Measurements from ENCODE around the gene ABCA4. TPM values are rescaled to one million over a fixed set of nuclear protein-coding genes. Genes with fewer than 3 reads are reported as not detected.

ABCA4 gene
- total RNA-seq, 6 donors from 2014 or later, result under 0.01 to 1.3 (median 0.53) TPM

GRCh38 chr1:94100785-94101612 is 19.9 kb downstream of the ABCA4 start:
- WGBS, 2 donors, result 77 to 83% methylated on average over 19 of the region's 19 CpGs
- Histone ChIP-seq H3K36me3 (no peaks in the 10 kb centered on the region), H3K4me3 (no peak overlapping the region), H3K27me3 (no peaks in the 10 kb centered on the region), H3K9me3 (no peaks in the 10 kb centered on the region), H3K4me1 (peaks cover 0 to 12% (median 2%) of the 10 kb centered on the region in 4 donors), H3K27ac (no peak overlapping the region)
- TF ChIP-seq CTCF (IDR thresholded peaks at IDR 0.05) (no peak), POLR2AphosphoS5 (IDR thresholded peaks at IDR 0.05) (no peak), POLR2A (IDR thresholded peaks at IDR 0.05) (no peak)
- DNase-seq (peak in 1 of 2 donors; percentile 42), ATAC-seq (ENCODE audit: low FRiP score in 2 of 2) (no peak)

GRCh38 chr1:94100129-94100784 is 20.7 kb downstream of the ABCA4 start:
- TF ChIP-seq POLR2AphosphoS5 (IDR thresholded peaks at IDR 0.05) (no peak), EP300 (IDR thresholded peaks at IDR 0.05) (no peak), CTCF (IDR thresholded peaks at IDR 0.05) (no peak), POLR2A (IDR thresholded peaks at IDR 0.05) (no peak)
- H3K9me3 ChIP-seq, result no peaks in the 10 kb centered on the region
- 94 to 95% methylated on average over 3 to 5 of the region's 5 CpGs for WGBS, 2 donors
- no peaks in the 10 kb centered on the region for H3K36me3 ChIP-seq
- no peaks in the 10 kb centered on the region for H3K27me3 ChIP-seq
- DNase-seq (no peak), ATAC-seq (ENCODE audit: low FRiP score in 2 of 2) (no peak)
- no peak overlapping the region for H3K27ac ChIP-seq
- peaks cover under 1 to 18% (median 6%) of the 10 kb centered on the region in 4 donors for H3K4me1 ChIP-seq
- H3K4me3 ChIP-seq, result no peak overlapping the region

- no peaks in the 10 kb centered on the region for H3K36me3 ChIP-seq
- no peaks in the 10 kb centered on the region for H3K27me3 ChIP-seq
- ATAC-seq (ENCODE audit: low FRiP score in 2 of 2) (no peak), DNase-seq (no peak)
- H3K9me3 ChIP-seq, result no peaks in the 10 kb centered on the region
- WGBS, 2 donors, result 79 to 80% methylated on average over 3 of the region's 3 CpGs
- H3K4me3 ChIP-seq, result no peak overlapping the region
- TF ChIP-seq POLR2AphosphoS5 (IDR thresholded peaks at IDR 0.05) (no peak), CTCF (IDR thresholded peaks at IDR 0.05) (no peak), EP300 (IDR thresholded peaks at IDR 0.05) (no peak), POLR2A (IDR thresholded peaks at IDR 0.05) (no peak)
- H3K27ac ChIP-seq, result no peak overlapping the region
- H3K4me1 ChIP-seq, result peaks cover 10 to 26% (median 14%) of the 10 kb centered on the region in 4 donors
These were observed 21.6 kb downstream of the ABCA4 start for GRCh38 chr1:94099303-94099702.

- no peak for DNase-seq
- peaks cover 16 to 33% (median 20%) of the 10 kb centered on the region in 4 donors for H3K4me1 ChIP-seq
- H3K36me3 ChIP-seq, result no peaks in the 10 kb centered on the region
- no peak for TF ChIP-seq EP300 (IDR thresholded peaks at IDR 0.05)
- no peak for TF ChIP-seq POLR2AphosphoS5 (IDR thresholded peaks at IDR 0.05)
- TF ChIP-seq POLR2A (IDR thresholded peaks at IDR 0.05), result no peak
- no peak for TF ChIP-seq CTCF (IDR thresholded peaks at IDR 0.05)
- no peaks in the 10 kb centered on the region for H3K27me3 ChIP-seq
- no peak overlapping the region for H3K4me3 ChIP-seq
- WGBS, 2 donors, result 90 to 93% methylated on average over 18 of the region's 18 CpGs
- no peaks in the 10 kb centered on the region for H3K9me3 ChIP-seq
- no peak for ATAC-seq (ENCODE audit: low FRiP score in 2 of 2)
- no peak overlapping the region for H3K27ac ChIP-seq
These were observed 22.3 kb downstream of the ABCA4 start for GRCh38 chr1:94098585-94099111.
